ENCODE data around the gene C1QTNF1.

Gene C1QTNF1

DNA sequence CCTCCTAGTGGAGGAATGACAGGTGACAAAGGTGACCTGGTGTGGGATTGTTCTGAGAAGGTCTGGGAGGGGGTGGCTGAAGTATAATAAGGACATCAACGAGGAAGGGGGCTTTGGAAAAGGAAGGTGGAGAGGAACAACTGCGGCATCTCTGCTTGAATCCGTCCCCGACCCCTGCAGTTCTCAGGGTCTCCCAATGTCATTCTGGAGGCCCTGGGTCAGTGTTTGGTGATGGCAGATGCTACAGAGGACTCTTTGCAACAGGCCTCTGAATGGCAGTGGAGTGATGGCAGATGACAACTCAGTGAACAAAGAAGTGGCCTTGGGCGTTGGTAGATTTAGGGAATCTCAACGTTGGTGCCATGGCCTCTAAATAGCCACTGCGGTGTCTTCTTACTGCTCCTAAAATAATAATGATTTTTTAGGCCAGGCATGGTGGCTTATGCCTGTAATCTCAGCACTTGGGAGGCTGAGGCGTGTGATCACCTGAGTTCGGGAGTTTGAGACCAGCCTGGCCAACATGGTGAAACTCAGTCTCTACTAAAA, 52.0 kb downstream of the C1QTNF1 start:
- in situ Hi-C loops (cut with HindIII; ENCODE audit: low sequenced_read_pairs) = no loop called here

- in situ Hi-C loops (cut with HindIII; ENCODE audit: low sequenced_read_pairs) = no loop called here
These were observed 53.6 kb downstream of the C1QTNF1 start for GRCh38 chr17:79077587-79077986.

DNA sequence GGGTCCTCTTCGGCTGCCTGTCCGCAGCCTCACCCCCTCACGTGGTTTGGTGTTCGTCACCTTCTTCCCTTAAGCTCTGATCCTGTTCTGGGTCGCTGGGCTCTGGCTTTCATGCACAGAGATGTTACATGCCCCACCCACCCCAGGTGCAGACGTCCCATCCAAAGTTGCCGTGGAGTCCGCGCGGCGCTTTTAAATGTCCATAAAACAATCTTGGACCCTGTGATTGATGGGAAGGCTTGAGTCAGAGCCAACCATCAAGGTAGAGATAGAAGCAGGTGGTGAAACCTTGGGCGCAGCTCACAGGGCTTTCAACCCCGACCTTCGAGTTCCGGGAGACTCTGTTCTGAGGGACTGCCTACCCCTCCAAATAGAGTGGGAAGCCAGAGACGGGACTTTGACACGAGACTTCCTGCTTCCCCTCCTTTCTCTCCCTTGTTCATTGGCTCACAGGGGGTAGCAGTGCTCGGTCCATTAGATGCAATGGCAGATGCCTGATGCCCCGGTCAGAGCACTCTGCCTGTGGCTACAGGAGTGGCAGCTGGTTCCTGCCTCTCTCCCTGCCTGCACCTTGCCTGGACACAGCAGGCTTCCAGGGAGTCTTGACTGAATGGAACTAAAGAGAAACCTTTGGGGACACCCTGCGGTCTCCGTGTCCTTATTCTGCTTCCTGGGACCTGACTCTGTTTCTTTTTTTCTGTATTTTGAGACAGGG, 54.7 kb downstream of the C1QTNF1 start:
- in situ Hi-C loops (cut with HindIII; ENCODE audit: low sequenced_read_pairs) = no loop called here

DNA sequence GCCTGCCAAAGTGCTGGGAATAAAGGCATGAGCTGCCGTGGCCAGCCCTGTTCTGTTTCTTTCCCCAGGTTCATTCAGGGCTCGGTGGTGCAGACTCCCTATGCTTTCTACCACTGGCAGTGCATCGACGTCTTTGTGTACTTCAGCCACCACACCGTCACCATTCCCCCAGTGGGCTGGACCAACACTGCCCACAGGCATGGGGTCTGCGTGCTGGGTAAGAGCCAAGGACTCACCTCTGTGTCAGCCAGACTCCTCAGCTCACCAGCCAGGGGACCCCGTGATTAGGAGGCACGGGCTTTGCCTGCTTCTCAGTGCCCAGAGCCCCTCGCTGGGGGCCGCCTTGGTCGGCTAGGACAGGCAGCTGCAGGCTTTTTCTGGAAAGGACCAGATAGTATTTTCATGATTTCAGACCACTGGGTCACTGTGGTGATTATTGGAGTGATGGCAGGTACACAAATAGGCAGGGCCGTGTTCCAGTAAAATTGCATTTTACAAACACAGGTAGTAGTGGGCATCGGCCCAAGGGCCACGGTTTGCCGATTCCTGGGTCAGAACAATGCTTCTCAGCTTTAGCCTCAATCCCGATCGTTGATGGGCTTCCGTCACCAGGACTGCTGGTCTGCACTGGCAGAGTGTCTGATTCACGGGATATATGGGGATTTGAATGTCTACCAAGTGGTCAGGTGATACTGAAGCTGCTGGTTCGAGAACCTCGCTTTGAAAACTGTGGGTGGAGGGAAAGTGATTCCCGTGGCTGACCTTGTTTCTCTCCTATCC, 55.6 kb downstream of the C1QTNF1 start:
- in situ Hi-C loops (cut with HindIII; ENCODE audit: low sequenced_read_pairs) = no loop called here

- in situ Hi-C loops (cut with HindIII; ENCODE audit: low sequenced_read_pairs) = no loop called here
These were observed 56.4 kb downstream of the C1QTNF1 start for GRCh38 chr17:79080349-79080748.

DNA sequence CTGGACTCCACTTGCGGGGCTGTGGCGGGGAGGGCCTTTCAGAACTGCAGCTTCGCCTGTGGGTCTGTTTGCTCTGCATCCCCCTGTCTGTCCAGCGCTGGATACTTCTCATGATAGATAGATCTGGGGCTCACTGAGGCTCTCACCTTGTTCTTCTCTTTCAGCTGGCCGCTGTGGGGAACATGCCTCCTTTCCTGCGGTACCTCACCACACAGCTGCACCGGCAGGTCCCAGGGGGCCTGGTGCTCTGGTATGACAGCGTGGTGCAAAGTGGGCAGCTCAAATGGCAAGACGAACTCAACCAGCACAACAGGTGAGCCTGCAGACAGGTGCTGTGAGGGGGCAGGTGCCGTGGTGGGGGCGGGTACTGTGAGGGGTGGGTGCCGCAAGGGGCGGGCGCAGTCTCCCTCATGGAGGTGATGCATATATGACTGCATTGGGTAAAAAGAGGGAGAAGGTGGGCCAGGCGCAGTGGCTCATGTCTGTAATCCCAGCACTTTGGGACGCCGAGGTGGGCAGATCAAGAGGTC, 56.9 kb downstream of the C1QTNF1 start:
- in situ Hi-C loops (cut with HindIII; ENCODE audit: low sequenced_read_pairs) = no loop called here

GRCh38 chr17:79081571-79082276, 57.8 kb downstream of the C1QTNF1 start:
- in situ Hi-C loops (cut with HindIII; ENCODE audit: low sequenced_read_pairs) = no loop called here

DNA sequence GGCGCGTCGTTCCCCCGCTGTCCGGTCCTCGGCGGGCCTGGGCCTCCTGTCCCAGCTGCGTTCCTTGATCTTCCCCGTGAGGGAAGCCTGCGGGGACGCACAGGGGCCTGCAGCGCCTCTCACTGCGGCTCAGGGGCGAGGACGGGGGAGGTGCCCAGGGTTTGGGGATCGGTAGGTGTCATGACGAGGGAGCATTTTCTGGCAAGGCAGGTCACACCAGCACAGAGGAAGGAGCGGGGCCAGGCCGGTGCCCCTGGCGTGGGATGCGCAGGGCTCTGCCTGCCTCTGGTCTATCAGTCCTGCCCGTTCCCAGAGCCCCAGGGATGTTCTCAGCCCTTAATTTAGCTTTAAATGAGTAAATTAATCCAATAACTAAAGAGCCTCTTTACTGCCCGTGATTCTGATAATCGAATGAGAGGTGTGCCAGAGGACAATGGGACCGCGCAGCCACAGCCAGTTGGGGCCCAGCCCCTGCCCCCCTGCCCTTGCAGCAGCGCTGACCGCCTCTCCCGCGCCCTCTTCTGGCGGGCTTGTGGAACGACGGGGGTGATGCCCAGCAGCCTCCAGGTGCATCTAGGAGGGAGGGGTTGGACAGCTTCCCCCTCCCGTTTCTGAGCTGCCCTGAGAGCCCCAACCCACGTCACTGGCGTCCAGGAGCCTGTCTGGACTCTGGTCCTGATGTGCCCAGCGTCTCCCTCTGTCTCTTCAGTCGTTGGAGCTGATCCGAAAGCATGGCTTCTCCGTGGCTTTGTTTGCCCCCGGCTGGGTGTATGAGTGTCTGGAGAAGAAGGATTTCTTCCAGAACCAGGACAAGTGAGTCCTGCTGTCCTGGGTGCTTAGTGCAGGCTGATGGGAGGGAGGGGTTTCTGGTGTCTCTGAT, 58.6 kb downstream of the C1QTNF1 start:
- in situ Hi-C loops (cut with HindIII; ENCODE audit: low sequenced_read_pairs) = no loop called here

- in situ Hi-C loops (cut with HindIII; ENCODE audit: low sequenced_read_pairs) = no loop called here
These were observed 59.4 kb downstream of the C1QTNF1 start for GRCh38 chr17:79083191-79083971.

GRCh38 chr17:79084291-79085153, 60.6 kb downstream of the C1QTNF1 start:
- in situ Hi-C loops (cut with HindIII; ENCODE audit: low sequenced_read_pairs) = no loop called here

DNA sequence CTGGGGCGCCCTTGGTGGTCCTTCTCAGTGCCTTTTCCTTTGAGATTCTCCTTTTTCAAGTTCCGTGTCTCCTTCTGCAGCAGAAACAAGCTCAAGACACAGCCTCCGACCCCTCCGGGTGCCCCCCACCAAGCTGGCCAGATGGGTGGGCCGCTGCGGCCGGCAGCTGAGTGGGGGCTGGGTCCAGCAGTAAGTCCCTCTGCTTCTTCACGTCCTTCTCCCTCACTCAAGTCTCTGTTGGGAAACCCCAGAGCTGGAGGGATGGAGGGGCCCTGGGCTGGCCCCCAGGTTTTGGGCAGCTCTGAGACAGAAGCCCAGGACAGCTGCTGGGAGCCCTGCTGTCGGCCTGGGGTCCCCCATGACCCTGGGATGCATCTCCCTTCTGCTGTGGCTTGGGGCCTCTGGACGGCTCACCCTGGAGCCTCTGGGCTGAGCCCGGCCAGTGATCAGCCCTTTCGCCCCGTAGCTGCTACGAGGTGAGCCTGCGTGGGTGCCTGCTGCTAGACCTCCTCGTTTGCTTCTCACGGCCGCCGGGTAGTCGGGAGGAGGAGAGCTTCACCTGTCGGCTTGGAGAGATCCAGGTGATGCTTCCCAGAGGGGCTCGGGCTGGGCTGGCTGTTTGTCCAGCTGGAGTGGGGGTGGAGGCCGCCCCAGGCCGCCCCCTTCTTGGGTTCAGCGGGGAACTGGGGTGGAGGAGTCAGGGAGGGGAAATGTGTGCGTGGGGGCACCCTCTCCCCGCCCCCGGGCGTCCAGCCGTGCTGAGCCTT, 61.4 kb downstream of the C1QTNF1 start:
- in situ Hi-C loops (cut with HindIII; ENCODE audit: low sequenced_read_pairs) = no loop called here

- in situ Hi-C loops (cut with HindIII; ENCODE audit: low sequenced_read_pairs) = no loop called here
These were observed 62.1 kb downstream of the C1QTNF1 start for GRCh38 chr17:79085921-79086551.

DNA sequence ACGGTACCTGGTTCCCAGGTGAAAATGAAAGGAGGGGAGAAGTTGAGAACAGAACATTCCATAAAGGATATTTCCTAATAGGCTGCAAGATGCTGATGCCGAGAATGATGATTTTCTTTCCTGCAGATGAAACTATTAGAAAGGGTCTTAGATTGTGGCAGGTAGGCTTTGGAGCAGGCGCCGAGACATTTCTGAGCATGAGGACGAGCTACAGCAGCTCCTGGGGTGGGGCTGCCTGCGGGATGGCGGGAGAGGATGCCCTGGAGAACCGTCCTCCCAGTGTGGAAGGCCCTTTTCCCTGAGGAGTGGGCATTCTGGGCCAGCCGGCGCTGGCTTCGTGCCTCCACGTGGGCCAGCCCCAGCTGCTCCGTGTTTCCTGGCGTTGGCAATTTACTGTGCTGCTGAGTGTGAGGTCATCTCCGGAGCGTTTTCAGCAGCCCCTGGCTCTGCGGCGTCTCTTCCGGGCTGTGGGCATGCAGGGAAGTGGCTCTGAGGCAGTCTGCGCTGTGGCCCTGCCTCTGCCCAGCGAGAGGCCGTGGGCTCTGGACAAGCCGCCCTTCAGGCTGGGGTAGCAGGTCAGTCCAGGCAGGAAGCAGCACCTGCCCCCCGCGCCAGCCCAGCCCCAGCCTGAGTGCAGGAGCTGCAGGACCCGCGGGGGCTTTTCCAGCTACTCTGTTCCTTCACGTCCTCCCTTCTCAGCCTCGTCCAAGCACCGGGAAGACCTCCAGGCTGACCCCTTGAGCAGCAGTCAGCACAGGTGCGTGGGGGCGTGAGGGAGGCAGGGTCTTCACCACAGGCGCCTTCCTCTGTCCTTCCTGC, 62.8 kb downstream of the C1QTNF1 start:
- in situ Hi-C loops (cut with HindIII; ENCODE audit: low sequenced_read_pairs) = no loop called here

GRCh38 chr17:79087428-79088143, 63.6 kb downstream of the C1QTNF1 start:
- in situ Hi-C loops (cut with HindIII; ENCODE audit: low sequenced_read_pairs) = no loop called here

DNA sequence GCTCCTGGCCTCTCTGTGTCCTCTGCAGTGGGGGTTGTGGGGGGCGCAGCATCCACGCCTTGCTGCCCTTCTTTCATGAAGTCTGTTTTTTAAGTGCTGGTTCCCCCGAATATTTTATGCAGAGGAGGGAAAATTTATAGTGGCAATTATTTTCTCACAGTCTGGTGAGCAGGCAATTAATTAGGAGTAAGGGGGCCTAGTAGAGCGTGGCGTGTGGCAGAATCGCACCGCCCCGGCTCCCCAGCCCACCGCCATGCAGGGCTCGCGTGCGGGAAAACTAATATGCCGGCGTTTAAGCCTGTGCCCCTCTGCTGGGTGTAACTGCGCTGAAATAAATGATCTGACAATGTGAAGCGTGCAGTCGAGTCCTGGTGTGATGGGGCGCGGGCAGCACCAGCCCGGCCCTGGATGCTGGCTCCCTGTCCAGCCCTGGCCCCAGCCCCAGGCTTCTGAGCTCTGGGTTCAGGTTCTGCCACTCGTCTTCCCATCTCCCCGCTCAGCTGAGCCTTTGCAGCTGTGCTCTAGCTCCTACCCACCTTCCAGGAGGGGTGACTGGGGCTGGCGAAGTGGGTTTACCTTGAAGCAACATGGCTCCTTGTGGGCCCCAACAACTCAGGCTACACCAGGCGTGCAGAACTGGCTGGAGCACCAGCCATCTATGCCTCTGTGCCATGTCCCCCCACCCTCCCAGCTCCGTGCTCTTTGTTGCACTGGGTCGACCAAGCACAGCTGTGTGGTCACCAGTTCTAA, 64.5 kb downstream of the C1QTNF1 start:
- in situ Hi-C loops (cut with HindIII; ENCODE audit: low sequenced_read_pairs) = no loop called here

Data from endothelial cell of hepatic sinusoid (primary cell).